HG03025 (cell line): Measurements from ENCODE around the gene COA4.
"Not testable (repeated sequence)": the region's sequence is repeated elsewhere in the genome, so short reads cannot be mapped to it uniquely, and the experiment has no call there.

ENCODE experiments used
- ATAC-seq: cut with Tn5 transposase; IDR thresholded peaks from one replicate; pipeline ENCODE4 v1.9.1; 2021; ENCODE audit warnings: mild to moderate bottlenecking, moderate library complexity; ENCODE audit not compliant: unreplicated experiment, low FRiP score

Gene COA4

GRCh38 chr11:73876424-73877310 lies at the start of gene COA4, which contains the start of gene PAAF1:
COA4 (minus strand) TSS chr11:73876846; CDS start chr11:73873378, 3,468 bp downstream.
PAAF1 (plus strand) TSS chr11:73876999; CDS start chr11:73877022, 23 bp downstream.
- peak; percentile 89 for ATAC-seq

DNA sequence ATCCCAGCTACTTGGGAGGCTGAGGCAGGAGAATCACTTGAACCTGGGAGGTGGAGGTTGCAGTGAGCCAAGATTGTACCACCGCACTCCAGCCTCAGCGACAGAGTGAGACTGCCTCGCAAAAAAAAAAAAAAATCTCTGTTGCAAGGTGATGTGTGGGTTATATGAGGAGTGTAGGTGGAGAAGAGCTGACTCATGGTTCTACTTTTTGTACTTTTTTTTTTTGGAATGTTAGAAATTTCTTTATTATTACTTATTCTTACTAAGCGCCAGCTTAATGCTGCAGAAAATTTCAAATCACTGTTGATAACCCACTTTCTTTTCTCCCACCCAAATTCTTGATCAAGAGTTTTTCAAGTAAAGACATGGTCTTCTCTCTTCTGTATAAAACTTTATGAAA lies 44.5 kb upstream of the COA4 start:
- ATAC-seq, result no peak

DNA sequence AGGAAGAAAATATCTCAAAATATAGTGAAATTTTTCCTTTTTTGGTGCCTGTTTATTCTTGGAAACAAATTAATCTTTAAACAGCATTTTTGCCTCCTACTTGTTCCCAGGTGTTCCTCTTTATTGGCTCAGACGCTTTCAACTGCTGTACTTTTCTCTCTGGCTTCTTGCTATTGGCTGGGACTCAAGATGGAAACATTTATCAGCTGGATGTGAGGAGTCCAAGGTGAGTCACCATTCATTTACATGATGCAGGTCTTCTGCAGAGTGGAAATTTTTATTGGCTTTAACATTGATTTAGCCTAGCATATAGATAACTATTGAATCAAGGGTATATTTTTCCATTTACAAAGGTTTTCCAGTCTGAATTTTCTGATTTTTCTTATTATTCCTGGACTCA lies 39.8 kb upstream of the COA4 start:
- ATAC-seq, result no peak

DNA sequence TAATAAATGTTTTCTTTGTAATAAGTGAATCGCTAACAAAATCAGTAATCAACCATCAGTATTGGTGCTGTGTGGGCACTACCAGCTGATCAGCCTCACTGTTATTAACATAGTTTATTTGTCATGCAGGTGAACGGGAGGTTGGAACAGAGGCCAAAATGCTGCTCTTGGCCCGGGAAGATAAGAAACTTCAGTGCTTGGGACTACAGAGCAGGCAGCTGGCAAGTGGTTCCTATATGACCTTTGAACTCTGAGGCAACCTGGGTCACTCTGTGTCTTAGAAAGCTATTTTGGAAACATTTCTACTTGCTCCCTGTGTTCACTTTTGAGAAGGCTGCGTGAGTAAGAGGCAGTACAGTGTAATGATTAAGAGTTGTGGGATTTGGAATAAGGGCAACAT lies 37.6 kb upstream of the COA4 start:
- no peak for ATAC-seq

DNA sequence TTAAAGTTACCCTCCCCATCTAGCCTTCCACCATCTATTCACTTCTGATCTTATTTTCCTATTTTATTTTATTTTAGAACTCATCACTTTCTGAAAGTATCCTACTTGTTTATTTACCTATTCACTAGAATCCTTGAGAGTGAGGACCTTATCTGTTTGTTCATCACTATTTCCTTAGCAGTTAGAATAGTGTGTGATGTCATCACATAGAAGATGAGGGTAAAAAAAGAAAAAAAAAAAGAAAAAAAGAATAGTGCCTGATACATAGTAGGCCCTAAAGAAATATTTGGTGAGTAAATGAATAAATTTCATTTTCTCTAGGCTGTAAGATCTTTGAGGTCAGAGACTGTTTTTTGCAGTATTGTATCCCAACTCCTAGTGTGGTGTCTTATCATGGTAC lies 36.8 kb upstream of the COA4 start:
- no peak for ATAC-seq

GRCh38 chr11:73912026-73912425 lies 35.4 kb upstream of the COA4 start:
- no peak for ATAC-seq

DNA sequence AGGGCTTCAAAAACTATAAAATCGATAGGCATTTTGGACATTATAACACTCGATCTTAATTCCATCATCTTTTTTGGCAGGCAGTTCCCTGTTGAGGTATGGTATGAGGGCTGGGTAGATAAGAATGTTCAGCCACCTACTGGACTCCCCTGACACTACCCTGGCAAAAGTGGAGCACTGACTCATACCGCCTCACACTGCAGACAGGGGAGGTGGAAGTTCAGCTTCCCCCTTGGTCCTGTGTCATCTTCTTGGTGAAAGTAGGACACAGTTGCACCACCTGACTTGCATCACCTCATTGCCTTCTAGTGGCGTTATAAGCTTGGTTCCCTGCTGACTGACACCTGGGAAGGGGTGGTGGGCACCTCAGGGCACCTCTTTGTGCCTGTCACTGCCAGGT lies 30.5 kb upstream of the COA4 start:
- no peak for ATAC-seq

DNA sequence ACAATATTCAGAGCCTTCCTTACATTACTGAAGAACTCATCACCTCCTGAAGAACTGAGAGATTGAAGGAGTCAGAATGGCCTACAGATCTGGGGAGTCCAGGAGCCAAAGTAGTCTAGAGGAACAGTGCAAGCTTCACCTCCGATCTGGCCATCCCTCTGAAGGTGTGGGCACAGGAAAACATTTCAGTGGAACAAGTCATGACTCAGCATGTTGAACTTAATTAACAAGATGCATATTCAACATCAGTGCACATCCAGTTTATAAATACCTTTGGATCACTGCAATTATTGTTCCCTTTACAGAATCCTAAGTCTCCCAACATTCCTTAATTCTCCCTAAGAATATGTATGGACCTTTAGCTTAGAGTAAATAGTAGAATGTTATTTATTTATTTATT lies 25.7 kb upstream of the COA4 start:
- no peak for ATAC-seq

DNA sequence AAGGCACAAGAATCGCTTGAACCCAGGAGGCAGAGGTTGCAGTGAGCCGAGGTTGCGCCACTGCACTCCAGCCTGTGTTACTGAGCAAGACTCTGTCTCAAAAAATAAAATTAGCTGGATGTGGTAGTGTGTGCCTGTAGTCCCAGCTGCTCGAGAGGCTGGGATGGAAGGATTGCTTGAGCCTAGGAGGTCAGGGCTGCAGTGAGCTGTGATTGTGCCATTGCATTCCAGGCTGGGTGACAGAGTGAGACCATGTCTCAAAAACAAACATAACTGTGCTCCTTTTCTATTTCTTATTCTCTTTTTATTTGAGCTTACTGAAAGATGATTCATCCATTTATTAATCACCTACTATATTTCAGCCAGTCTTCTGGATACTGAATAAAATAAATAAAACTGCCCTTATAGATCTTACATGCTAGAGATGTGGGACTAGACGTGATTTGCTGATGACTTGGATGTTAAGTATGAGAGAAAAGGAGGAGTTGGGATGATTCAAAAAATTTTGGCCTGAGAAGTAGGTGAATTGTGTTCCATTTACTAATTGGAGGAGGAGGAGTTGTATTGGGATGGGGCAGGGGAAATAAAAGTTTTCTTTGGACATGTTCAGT lies 18.2 kb upstream of the COA4 start:
- no peak for ATAC-seq

GRCh38 chr11:73893041-73893440 lies 16.4 kb upstream of the COA4 start:
- ATAC-seq, result no peak

DNA sequence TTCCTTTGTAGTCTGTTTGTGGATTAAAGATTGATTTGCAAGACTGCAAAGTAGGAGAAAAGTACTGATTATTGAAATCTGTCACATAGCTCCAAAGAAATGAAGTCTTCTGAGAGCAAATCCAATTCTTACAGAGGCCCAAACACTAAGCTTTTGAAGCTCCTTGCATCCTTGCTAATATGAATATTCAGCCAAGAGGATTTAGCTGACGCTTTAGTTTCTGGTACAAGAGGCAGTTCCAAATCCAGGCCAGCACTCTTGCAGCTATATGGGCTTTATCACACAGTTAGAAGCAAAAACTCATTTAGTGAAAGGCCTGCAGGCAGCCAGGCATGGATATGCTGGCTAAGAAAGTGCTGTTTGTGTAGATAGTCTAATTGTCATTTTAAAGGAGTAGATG lies 12.9 kb upstream of the COA4 start:
- ATAC-seq, result no peak

- no peak for ATAC-seq
Measured at GRCh38 chr11:73889019-73889418, 12.4 kb upstream of the COA4 start.

DNA sequence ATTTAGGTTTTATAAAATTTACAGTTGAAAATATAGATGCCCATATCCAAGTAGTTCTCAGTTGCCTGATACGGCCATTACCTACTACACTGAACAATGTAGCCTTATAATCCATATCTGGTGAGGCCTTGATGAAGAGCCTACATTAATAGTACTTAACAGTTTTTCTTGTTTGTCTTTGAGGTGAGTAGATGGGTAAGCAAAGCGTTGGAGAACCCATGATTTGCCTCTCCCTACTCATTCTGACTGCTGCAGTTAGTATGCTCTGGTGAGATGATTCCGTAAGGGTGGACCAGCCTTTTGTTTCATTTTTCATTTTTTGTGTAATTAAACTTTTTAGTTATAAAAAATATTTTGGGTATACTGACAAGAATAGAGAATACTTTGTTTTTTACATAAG lies 11.6 kb upstream of the COA4 start:
- ATAC-seq, result no peak

- no peak for ATAC-seq
Measured at GRCh38 chr11:73883856-73884255, 7.2 kb upstream of the COA4 start.

DNA sequence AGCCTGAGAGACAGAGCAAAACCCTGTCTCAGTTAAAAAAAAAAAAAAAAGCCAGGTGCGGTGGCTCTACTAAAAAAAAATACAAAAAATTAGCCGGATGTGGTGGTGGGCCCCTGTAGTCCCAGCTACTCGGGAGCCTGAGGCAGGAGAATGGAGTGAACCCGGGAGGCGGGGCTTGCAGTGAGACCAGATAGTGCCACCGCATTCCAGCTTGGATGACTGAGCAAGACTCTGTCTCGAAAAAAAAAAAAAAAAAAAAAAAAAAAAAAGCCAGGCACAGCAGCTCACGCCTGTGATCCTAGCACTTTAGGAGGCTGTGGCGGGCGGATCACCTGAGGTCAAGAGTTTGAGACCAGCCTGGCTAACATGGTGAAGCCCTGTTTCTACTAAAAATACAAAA lies 3.8 kb upstream of the COA4 start:
- ATAC-seq, result not testable (repeated sequence)

DNA sequence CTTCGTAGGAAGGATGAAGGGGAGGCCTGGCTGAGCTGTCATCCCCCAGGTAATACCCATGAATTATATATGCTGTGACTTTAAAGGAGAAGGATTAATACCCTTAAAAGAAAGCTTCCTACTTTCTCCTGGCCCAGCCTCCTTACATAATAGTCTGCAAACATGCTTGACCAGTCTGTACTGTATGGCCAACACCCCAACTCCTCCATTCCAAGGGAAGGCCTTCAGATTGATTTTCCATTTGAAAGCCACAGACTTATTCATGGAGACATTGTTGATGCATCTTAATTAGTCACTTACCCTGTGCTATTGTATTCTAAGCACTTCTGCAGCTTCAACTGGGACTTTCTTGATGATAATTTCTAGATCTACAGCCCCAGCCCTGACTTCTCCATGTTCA lies 2.1 kb upstream of the COA4 start:
- ATAC-seq, result no peak

DNA sequence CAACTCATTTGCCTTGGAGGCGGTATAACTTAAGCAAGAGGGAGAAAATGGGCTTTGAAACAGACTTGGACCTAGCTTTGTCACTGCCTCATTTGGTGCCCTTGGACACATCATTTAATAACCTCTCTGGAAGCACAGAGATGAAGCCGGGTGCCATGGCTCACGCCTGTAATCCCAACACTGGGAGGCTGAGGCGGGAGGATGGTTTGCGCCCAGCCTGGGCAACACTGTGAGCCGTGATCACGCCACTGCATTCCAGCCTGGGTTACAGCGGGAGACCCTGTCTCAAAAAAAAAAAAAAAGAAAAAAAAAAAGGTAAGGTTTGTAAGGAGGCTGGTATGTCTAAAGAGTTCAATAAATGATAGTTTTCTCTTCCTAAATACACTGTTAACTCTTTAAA lies 806 bp downstream of the COA4 start:
- ATAC-seq, result no peak

- ATAC-seq, result no peak
Measured at GRCh38 chr11:73875380-73875779, 1.3 kb downstream of the COA4 start.

GRCh38 chr11:73872749-73873357 lies 3.8 kb downstream of the COA4 start:
- ATAC-seq, result no peak

DNA sequence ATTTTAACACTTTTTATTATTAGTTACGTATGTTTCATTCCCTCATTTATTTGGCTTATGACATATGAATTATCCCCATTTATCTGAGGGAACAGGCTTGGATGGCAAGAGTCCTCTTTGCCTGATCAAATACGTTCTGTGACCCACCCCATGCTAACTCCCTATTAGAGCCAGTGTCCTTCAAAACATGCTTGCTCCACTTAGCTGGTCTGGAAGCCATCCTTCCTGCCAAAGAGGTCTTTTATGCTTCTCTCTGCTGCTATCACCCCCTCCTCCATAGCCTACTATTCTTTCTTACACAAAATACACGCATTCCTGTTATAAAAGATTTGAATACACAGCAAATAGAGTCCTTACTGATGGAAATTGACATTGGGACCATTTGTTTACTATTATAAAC lies 6.4 kb downstream of the COA4 start:
- ATAC-seq, result no peak

DNA sequence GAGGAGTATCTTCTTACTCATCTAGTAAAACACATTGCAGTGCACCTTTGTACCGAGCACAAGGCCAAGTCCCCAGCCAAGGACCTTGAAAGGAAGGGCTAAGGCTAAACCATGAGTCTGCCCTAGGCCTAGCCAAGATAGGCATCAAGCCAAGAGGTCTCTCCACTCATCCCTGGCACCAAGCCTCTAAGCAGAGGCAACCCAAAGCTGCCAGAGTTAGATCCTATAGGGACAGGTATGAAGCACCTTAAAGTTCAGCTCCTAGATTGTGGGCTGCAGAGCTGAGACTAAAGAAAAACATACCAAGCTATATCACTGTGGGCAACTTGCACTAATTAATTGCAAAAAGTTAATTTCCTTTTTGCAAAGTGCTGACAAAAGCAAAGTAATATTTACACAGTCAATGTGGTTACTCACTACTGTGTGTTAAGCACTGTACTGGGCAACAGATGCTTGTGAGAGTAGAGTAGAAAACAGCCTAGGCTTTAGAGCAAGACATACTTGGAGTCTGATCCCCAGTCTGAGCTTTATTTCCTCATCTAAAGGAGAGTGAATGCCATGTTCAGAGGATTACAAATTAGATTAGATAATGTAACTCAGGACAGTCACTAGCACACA lies 7.2 kb downstream of the COA4 start:
- no peak for ATAC-seq
